ENCODE data around the gene ACADS. TPM values are rescaled to one million over a fixed set of nuclear protein-coding genes. Genes with fewer than 3 reads are reported as not detected.
A peak's percentile ranks its signal among the peaks of the same experiment; 100 is the strongest.

Gene ACADS
- total and polyA plus RNA-seq, 9 of the 15 experiments (the other 6 are each of a cell fraction or from before 2014, with no cell fraction given) = 0.06 to 20.3 (median 8.8) TPM

- TF ChIP-seq SOX6 (IDR thresholded peaks at IDR 0.05) = peak; percentile 33; the same call in 1 of the 2 replicates
- TF ChIP-seq NFE2 (IDR thresholded peaks at IDR 0.05; ENCODE audit: low read depth) = peak; percentile 85
- peak; percentile 58 for TF ChIP-seq MAFK (IDR thresholded peaks at IDR 0.05; ENCODE audit: low read length)
- TF ChIP-seq CHD1 (IDR thresholded peaks at IDR 0.05; ENCODE audit: low read length) = no peak
- peak; percentile 74; the same call in 1 of the 2 replicates for TF ChIP-seq BACH1 (tag; IDR thresholded peaks at IDR 0.05)
- TF ChIP-seq TFAP4 (CRISPR knock-in tag; IDR thresholded peaks at IDR 0.05; ENCODE audit: borderline replicate concordance) = peak; percentile 23; the same call in 1 of the 2 replicates
- TF ChIP-seq NRF1 (conservative IDR thresholded peaks at IDR 0.05 in 1 of 2, IDR thresholded peaks at IDR 0.05 in 1 of 2) = 0 out of 4 replicates have a peak, but pooled peaks of 1 of the 2 experiments have one; percentile 8
These were observed 25.8 kb downstream of the ACADS start (continued) for GRCh38 chr12:120751389-120751788.

GRCh38 chr12:120754792-120755191 lies 29.2 kb downstream of the ACADS start:
- POLR2A ChIA-PET = interaction anchor here (0.6 kb wide), 1 partner anchor 41 kb away, joined by 3 read pairs; no protein-coding TSS in a partner anchor
- intact Hi-C loops (cut with micrococcal nuclease) = no loop called here
- no peaks in the 10 kb centered on the region for H3K9me3 ChIP-seq (replicated peaks; ENCODE audit: control insufficient read depth, insufficient read depth, low read depth, low read length)
- no peaks in the 10 kb centered on the region for H3K9me1 ChIP-seq (ENCODE audit: control insufficient read depth, insufficient read depth, low read length)
- H3K36me3 ChIP-seq (ENCODE audit: control insufficient read depth, insufficient read depth, low read length) = no peaks in the 10 kb centered on the region
- no peaks in the 10 kb centered on the region for H3K27me3 ChIP-seq (ENCODE audit: control insufficient read depth in 2 of 2, insufficient read depth in 2 of 2, low read length in 2 of 2)
- H4K20me1 ChIP-seq (replicated peaks; ENCODE audit: control insufficient read depth, insufficient read depth, low read length) = no peaks in the 10 kb centered on the region
- FAIRE-seq (no peak), ATAC-seq (no peak), DNase-seq (ENCODE audit: extremely low read depth in 1 of 4, low spot score in 3 of 4) (no peak)
- CTCF ChIA-PET (ENCODE audit: low intra/inter-chr PET ratio) = no interaction called here
- H3K79me2 ChIP-seq (ENCODE audit: control insufficient read depth, insufficient read depth, low read length) = no peaks in the 10 kb centered on the region
- H3K27ac ChIP-seq (ENCODE audit: extremely low read depth, low read depth, low read length) = no peak overlapping the region
- peaks cover 3 to 8% of the 10 kb centered on the region in 2 experiments; a peak in 3 of 5 replicates for H3K4me1 ChIP-seq (replicated peaks in 1 of 2; ENCODE audit: control insufficient read depth in 2 of 2, insufficient read depth in 2 of 2, low read length in 2 of 2)
- in situ Hi-C loops (cut with MboI) = no loop called here
- H2AFZ ChIP-seq (ENCODE audit: low read depth, low read length) = no peak overlapping the region
- BruUV-seq (replicated peaks) = no TSS peak
- H3K9ac ChIP-seq (ENCODE audit: insufficient read depth in 1 of 2, low read depth in 2 of 2, low read length in 2 of 2) = no peak overlapping the region
- H3K4me3 ChIP-seq = no peak overlapping the region
- no peak overlapping the region for H3K4me2 ChIP-seq (ENCODE audit: insufficient read depth, low read length)
- TF ChIP-seq ZNF436 (CRISPR knock-in tag; IDR thresholded peaks at IDR 0.05) = no peak
- no peak for TF ChIP-seq NKRF (IDR thresholded peaks at IDR 0.05; ENCODE audit: borderline replicate concordance)
- no peak for TF ChIP-seq ZNF318 (IDR thresholded peaks at IDR 0.05; ENCODE audit: borderline replicate concordance in 1 of 2, low read depth in 1 of 2)
- TF ChIP-seq DIDO1 (tag; IDR thresholded peaks at IDR 0.05; ENCODE audit: low read depth) = no peak

Data from K562 (cell line).